HG02798 (cell line): ENCODE data around the gene SBNO2.
"Not testable (repeated sequence)": the region's sequence is repeated elsewhere in the genome, so short reads cannot be mapped to it uniquely, and the experiment has no call there.

Experiments used
- ATAC-seq: cut with Tn5 transposase; IDR thresholded peaks from one replicate; pipeline ENCODE4 v1.9.1; 2021; ENCODE audit warnings: mild to moderate bottlenecking; ENCODE audit not compliant: unreplicated experiment, poor library complexity

Gene SBNO2

DNA sequence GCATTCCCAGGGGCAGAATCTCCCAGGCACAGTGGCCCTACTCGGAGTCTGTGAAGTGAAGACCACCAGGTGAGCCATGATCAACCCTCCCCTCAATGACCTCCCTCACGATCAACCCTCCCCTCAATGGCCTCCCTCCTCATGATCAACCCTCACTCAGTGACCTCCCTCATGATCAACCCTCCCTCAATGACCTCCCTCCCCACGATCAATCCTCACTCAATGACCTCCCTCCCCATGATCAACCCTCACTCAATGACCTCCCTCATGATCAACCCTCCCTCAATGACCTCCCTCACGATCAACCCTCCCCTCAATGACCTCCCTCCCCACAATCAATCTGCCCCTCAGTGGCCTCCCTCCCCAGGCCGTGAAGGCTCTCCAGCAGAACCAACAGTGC, 32.1 kb downstream of the SBNO2 start:
- ATAC-seq = no peak

- ATAC-seq = no peak
Observed at GRCh38 chr19:1140272-1141027, 33.6 kb downstream of the SBNO2 start.

- ATAC-seq = no peak
Observed at GRCh38 chr19:1139126-1139525, 34.9 kb downstream of the SBNO2 start.

DNA sequence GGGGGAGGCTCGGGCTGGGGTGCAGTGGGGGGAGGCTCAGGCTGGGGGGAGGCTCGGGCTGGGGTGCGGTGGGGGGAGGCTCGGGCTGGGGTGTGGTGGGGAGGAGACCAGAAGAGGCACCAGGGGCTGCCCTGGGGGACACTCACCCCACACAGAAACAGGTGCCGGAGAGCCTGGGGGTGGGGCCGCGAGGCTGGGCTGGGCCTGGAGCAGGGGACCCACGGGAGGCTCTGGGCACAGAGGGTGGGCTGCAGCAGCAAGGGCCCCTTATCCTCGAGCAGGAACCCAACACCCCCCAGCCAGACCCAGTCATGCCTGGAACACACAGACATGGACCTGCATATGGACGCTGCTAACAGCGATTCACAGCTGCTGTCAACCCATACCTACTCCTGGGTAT, 35.9 kb downstream of the SBNO2 start:
- no peak for ATAC-seq

GRCh38 chr19:1136621-1137317, 37.3 kb downstream of the SBNO2 start:
- ATAC-seq = no peak

GRCh38 chr19:1136201-1136600, 37.9 kb downstream of the SBNO2 start:
- no peak for ATAC-seq

DNA sequence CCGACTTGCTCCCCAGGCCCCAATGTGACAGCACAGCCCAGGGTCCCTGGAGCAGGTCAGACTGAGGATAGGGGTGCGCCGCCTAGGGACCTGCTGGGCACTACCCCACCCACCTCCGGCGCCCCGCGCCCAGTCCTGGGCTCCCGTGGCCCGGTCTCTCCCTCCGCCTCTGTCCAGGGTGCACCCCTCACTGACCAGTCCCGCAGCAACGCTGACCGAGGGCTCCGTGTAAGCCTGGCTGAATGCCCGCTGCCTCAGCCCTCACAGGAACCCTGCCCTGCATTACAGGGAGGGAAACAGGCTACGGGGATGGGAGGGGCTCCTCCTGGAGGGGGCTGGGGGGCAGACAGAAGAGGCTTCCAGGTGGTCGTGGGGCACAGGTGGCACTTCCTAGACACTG, 38.6 kb downstream of the SBNO2 start:
- no peak for ATAC-seq

DNA sequence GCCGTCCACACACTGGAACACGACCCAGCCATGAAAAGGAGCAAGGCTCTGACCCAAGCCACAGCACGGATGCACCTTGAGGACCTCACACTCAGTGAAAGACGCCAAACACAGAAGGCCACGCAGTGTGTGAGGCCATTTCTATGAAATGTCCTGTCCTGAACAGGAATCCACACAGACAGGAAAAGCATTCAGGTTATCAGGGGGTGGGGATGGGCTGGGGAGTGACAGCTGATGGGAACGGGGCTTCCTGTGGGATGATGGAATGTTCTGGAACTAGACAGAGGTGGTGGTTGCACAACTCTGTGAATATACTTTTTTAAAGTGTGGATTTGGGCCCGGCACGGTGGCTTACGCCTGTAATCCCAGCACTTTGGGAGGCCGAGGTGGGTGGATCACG, 39.6 kb downstream of the SBNO2 start:
- ATAC-seq = no peak

DNA sequence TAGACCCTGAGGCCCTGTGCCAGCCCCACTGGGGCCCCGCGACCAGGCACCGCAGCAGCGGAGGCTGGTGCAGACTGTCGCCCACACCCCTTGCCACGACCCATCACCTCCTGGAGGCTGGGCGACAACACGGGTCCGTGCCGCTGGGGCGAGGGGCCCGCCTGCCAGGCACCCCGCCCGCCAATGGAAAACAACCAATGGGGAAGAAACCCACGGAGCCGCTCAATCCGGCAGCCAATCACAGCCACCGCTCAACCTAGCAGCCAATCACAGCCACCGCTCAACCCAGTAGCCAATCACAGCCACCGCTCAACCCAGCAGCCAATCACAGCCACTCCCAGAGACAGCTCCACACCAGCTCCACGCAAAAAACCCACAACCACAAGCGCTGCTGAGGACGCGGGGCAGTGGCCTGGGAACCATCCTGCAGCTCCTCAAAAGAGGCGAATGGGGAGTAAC, 40.6 kb downstream of the SBNO2 start:
- peak; percentile 73 for ATAC-seq

- peak; percentile 7 for ATAC-seq
Observed at GRCh38 chr19:1132552-1133383, 41.3 kb downstream of the SBNO2 start.

DNA sequence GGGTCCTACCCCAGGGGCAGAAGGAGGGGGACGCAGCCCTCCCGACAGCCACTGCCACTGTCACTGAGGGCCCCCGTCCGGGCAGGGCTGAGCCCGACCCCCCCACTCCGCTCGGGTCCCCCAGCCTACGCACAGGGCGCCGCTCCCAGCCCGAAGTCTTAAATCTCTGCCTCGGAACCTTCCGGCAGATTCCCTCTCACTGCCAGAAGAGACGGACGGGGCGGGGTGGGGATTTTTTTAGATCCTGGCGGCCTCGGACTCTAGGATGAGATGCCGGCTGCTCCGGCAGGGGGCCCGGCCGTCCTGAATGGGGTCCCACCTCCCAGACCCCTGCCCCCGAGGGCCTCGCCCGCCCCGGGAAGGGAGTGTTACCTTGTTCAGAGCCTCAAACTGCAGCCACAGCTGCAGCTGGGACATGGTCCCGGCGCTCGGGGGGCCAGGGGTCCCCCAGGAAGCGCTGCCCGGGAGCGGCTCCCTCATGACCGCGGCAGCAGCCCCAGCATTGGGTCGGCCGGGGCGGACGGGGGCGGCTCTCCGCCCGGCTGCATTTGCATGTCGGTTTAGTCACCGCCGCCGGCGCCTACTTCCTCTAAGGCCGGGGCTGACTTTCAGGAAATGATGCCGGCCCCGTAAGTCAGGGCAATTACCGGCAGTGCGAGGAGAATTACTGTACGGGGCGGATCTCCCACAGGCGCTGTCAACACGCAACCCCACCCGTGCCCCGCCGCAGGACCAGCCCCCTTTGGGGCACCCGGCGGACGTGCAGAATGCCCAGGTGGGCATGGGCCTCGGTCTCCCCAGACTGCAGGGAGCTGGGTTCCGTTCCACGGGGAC, 42.1 kb downstream of the SBNO2 start:
- peak; percentile 43 for ATAC-seq

DNA sequence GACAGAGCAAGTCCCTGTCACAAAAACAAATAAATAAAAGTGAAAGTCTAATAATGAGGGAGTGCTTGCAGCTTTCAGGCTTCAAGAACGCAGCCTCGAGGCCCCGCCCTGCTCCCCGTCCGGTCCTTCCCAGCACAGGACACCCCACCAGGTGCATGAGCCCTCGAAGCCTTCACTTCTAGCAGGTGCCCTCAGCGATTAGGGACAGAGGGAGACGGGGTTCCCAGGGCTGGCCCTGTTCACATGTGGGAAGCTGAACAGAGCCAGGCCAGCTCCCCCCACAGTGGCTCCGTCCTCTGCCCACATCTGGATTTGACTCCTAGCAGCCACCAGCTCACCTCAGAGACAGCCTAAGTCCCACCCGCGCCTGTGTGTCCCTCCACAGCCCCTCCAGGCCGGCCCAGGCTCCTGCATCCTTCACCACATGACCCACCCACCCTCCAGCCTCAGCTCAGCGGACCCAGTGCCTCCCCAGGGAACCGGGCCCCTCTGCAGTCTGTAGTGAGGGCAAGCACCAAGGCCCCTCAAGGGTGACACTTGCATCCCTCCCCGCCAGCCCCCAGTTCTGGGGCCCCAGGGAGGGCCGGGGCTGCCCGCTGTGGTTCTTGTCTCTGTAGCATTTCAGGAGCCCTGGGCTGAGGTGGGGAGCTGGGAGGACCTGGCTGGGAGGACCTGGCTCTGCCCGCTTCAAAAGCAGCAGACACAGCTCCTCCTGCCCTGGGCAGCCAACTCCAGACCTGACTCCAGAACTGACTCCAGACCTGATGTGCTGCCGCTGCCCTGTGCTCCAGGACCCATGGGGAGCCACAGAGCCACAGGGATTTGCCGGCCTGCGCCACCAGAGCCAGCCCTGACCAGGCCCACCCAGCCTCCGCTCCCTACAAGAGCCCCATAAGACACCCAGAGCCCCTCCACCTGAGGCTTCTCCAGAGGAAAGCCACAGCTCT, 43.0 kb downstream of the SBNO2 start:
- no peak for ATAC-seq

DNA sequence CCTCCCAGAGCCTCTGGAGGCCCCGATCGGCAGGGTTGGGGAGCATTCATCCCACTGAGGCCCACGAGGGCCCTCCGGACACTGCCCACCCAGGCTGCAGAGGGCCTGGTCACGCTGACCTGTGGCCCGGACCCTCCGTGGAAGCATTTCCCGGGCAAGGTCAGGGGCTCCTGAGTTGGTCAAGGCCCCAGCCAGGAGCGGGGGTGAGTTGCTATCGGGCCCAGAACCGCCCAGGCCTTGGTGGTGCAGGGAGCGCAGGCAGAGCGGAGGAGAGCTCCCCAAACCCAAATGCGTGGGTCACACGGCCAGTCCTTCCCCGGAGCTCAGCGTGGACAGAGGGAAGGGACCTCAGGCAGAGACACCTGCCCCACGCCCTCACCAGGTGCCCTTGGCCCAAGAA, 44.5 kb downstream of the SBNO2 start:
- ATAC-seq = no peak

- not testable (repeated sequence) for ATAC-seq
Observed at GRCh38 chr19:1129084-1129483, 45.0 kb downstream of the SBNO2 start.

DNA sequence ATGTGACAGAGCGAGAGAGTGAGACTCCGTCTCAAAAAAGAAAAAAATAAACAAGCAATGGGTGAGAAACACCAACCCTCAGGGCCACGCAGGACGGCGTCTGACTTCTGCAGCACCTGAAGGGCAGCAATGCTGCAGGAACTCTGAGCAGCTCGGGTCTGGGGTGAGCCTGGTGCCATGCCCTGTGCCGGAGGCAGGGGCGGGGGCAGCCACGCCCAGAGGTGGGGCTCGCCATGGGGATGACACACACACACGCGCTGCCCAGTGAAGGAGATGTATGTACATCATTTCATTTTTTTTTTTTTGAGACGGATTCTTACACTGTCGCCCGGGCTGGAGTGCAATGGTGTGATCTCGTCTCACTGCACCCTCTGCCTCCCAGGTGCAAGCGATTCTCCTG, 46.0 kb downstream of the SBNO2 start:
- no peak for ATAC-seq

DNA sequence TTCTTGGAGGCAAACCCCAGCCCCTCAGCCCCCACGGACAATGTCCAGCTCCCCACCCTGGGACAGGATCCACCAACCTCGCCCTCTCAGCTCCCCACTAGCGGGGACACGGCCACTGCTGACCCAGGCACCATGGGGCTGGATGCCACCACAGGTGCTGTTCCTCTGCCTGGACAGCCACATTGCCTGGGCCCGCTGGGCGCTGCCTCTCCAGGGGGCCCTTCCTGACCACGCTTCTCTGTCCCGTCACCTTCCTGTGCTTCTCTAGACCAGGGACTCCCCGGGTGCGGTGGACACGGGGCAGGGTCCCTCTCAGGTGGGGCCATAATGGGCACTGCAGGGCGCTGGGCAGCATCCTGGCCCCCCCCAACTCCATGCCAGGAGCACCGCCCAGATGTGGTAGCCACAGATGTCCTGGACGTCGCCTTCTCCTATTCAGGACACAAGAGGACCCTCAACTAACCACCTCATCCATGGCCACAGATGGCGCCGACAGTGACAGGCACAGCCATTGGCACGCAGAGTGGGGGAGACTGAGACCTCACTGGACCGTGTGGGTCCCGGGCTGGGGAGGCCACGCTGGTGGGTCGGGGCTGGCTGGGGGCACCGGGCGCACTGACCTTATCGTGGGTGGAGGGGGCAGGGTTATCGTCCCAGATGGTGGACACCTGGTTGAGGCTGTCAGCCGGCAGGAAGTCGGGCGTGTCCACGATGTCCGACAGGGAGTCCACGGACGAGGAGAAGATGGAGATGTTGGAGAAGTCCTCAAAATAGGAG, 46.9 kb downstream of the SBNO2 start:
- ATAC-seq = no peak

DNA sequence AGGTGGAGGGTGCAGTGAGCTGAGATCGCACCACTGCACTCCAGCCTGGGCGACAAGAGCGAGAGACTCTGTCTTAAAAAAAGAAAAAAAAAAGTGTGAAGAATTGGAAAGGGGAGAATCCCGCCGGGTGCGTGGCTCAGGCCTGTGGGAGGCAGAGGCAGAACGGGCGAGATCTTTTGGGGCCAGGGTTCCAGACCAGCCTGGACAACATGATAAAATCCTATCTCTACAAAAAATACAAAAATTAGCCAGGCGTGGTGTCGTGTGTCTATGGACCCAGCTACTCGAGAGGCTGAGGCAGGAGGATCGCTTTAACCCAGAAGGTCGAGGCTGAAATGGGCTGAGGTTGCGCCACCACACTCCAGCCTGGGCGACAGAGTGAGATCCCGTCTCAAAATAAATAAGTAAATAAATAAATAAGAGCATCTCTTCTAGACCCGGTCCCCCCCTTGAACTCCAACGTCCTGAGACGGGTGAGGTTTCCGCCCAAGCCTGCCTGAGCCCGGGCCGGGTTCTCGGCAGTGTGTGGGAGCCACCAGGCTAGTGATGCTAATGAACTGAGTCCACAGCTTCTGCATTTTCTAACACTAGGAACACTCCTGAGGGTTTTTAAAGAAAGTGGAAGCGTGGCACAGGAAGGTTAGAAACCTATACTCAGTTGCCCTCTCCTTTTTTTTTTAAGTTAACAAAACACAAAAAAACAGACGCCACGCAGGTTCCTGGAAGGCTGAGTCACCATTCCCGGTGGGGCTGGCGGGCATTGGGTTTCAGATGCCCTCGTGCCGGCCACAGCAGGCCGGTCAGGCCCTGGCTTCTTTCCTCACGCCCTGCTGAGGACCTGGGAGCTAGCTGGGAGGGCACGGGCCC, 48.2 kb downstream of the SBNO2 start:
- ATAC-seq = no peak
